HG03457 (cell line): Measurements from ENCODE around the gene MCM6.

Source experiments
- ATAC-seq: cut with Tn5 transposase; IDR thresholded peaks from one replicate; pipeline ENCODE4 v1.9.1; 2021; ENCODE audit warnings: moderate number of reproducible peaks; ENCODE audit not compliant: unreplicated experiment

The MCM6 gene

GRCh38 chr2:135791418-135792190 is 84.6 kb downstream of the MCM6 start:
- no peak for ATAC-seq

- no peak for ATAC-seq
Measured at GRCh38 chr2:135790423-135790822, 85.8 kb downstream of the MCM6 start.
